Osteocyte (in vitro differentiated cells): ENCODE data around the gene TAF4. TPM values are rescaled to one million over a fixed set of nuclear protein-coding genes. Genes with fewer than 3 reads are reported as not detected.

ENCODE experiments used
- DNase-seq: peaks from one replicate; pipeline ENCODE4 v3.0.0; 2021; ENCODE audit warnings: mixed read lengths; ENCODE audit not compliant: unreplicated experiment; ENCODE audit errors: extremely low spot score
- H3K27ac Mint-ChIP-seq: one replicate; pipeline ENCODE4 v1.8.0; 2021; ENCODE audit warnings: mild to moderate bottlenecking, mixed read lengths; ENCODE audit not compliant: unreplicated experiment
- H3K27me3 Mint-ChIP-seq: one replicate; pipeline ENCODE4 v1.8.0; 2021; ENCODE audit warnings: mixed read lengths; ENCODE audit not compliant: unreplicated experiment
- H3K36me3 Mint-ChIP-seq: one replicate; pipeline ENCODE4 v1.8.0; 2021; ENCODE audit warnings: mixed read lengths; ENCODE audit not compliant: unreplicated experiment
- H3K4me1 Mint-ChIP-seq: one replicate; pipeline ENCODE4 v1.8.0; 2021; ENCODE audit warnings: mixed read lengths; ENCODE audit not compliant: unreplicated experiment
- H3K4me3 Mint-ChIP-seq: one replicate; pipeline ENCODE4 v1.8.0; 2021; ENCODE audit warnings: mild to moderate bottlenecking, moderate library complexity, mixed read lengths; ENCODE audit not compliant: unreplicated experiment
- H3K9me3 Mint-ChIP-seq: one replicate; pipeline ENCODE4 v1.8.0; 2021; ENCODE audit warnings: mixed read lengths; ENCODE audit not compliant: unreplicated experiment
- total RNA-seq: library from RNA; stranded (reverse); gene quantifications from 2 replicates; pipeline ENCODE4 v1.2.1, GENCODE V29; 2021
- TF ChIP-seq, protein P1 (sequence below): fragments of 200-600 bp; sonication (generic); IDR thresholded peaks from 2 replicates; pipeline ENCODE4 v1.5.0; 2021; ENCODE audit warnings: antibody characterized with exemption, mild to moderate bottlenecking, moderate library complexity

TAF4 gene
- total RNA-seq, 1 donor from 2014 or later: 22.8 TPM

DNA sequence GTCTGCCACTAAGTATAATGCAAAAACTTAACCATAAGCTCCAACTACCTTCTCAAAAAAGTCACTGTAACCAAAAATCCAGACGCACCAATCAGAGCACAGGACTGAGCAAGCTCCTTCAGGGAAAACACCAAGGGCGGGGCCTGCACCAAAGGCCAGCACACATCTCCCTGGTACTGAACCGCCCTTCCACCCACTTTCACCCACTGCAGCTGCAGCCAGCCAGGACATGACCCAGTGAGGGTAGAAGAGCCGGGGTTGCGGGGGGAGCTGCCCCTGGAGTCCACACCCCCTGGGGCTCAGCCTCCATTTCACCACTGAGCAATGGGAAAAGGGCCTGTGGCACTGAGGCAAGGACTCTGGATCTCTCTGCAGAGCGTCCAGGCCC, 54.3 kb downstream of the TAF4 start:
- Mint-ChIP-seq H3K4me1 (peaks cover 6% of the 10 kb centered on the region), H3K27ac (no peak overlapping the region), H3K4me3 (no peak overlapping the region), H3K27me3 (no peaks in the 10 kb centered on the region), H3K36me3 (peaks cover 14% of the 10 kb centered on the region), H3K9me3 (no peaks in the 10 kb centered on the region)
- DNase-seq: no peak
- TF ChIP-seq, protein P1, sequence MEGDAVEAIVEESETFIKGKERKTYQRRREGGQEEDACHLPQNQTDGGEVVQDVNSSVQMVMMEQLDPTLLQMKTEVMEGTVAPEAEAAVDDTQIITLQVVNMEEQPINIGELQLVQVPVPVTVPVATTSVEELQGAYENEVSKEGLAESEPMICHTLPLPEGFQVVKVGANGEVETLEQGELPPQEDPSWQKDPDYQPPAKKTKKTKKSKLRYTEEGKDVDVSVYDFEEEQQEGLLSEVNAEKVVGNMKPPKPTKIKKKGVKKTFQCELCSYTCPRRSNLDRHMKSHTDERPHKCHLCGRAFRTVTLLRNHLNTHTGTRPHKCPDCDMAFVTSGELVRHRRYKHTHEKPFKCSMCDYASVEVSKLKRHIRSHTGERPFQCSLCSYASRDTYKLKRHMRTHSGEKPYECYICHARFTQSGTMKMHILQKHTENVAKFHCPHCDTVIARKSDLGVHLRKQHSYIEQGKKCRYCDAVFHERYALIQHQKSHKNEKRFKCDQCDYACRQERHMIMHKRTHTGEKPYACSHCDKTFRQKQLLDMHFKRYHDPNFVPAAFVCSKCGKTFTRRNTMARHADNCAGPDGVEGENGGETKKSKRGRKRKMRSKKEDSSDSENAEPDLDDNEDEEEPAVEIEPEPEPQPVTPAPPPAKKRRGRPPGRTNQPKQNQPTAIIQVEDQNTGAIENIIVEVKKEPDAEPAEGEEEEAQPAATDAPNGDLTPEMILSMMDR: no peak

DNA sequence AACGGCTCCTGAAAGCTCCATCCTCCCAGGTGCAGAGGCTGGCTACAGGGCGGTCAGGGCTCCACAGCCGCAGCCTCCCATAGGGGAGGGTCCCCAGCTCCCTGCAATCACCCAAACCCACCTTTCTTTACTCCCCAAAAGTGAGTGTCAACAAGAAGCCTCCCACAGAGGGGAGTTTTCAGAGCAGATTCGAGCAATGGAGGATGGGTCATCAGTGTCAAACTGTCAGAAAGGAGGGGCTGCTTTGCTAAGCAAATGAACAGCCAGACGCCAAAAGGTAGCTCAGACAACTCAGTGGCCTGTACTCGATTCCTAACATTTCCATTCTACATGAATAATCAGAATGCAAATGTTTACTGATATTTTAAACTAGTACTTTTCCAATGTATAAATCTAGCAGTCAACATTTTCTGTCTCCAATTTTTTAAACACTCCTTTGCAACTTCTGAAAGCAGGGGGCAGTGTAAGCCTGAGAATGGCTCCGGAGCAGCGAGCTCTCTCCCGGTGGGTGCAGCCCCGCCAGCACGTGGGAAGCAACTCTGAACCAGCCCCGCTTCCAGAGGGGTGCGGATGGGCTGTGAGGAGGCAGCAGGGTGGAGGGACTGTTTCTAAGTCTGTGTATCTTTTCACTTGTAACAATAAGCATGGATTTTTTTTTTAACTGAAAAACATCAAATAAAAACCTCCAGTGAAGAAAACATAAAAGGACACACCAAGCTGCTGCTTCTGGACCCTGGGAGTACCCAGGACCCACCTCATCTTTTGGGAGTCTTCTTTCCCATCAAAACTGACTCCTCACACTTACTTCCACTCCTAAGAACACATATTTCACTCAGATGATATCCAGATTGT, 54.9 kb downstream of the TAF4 start:
- no peak overlapping the region for H3K27ac Mint-ChIP-seq
- TF ChIP-seq, protein P1: peak; percentile 82

DNA sequence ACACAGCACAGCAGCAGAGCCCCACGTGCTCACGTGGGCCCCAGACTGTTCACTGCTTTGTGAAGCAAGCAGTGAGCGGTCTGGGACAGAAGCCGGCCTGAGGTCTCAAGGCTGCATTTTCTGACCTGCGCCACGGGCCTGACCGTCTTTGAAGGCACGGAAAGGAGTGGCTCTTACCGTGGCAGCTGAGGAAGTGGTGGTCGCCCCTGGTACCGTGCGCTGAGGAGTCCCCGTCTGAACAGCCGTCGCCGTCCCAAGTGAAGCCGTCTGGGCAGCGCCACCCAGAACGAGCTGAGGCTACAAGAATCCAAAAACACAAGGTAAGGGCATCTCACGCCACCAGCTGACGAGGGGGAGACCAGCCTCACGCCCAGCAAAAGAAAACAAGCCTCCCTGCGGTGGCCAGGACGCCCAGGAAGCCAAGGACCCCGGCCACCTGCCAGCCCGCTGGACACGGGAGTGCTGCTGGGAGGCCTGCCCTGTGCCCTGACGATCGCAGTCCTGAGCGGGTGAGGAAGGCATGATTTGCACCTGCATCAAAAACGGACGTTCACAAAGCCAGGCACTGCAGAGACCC, 55.7 kb downstream of the TAF4 start:
- Mint-ChIP-seq H3K4me1 (peaks cover 6% of the 10 kb centered on the region), H3K27ac (no peak overlapping the region), H3K4me3 (no peak overlapping the region), H3K9me3 (no peaks in the 10 kb centered on the region), H3K27me3 (no peaks in the 10 kb centered on the region), H3K36me3 (peaks cover 19% of the 10 kb centered on the region)
- DNase-seq: no peak
- TF ChIP-seq, protein P1: no peak

More for the DNA sequence above, 54.9 kb downstream of the TAF4 start:
- Mint-ChIP-seq H3K4me3 (no peak overlapping the region), H3K9me3 (no peaks in the 10 kb centered on the region), H3K36me3 (peaks cover 19% of the 10 kb centered on the region), H3K27me3 (no peaks in the 10 kb centered on the region), H3K4me1 (peaks cover 6% of the 10 kb centered on the region)
- no peak for DNase-seq

DNA sequence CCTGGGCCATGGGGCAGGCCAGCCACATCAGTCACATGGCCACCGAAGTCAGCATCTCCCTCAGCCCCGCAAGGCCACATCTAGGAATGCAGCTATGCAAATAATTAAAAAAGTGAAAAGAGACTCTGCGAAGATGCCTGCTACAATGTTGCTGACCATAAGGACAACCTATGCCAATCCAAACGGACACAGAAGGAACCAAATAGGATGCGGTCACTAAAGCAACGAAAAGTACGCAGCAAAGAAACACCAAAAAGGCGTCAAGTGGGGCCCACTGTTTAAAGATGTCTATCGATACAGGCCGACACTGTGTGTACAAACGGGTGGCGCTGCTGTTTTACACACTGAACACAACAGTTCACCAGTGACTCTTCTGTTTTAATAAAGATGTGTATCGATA, 56.4 kb downstream of the TAF4 start:
- TF ChIP-seq, protein P1: no peak
- H3K4me3 Mint-ChIP-seq: no peak overlapping the region
- H3K4me1 Mint-ChIP-seq: peaks cover 6% of the 10 kb centered on the region
- peaks cover 19% of the 10 kb centered on the region for H3K36me3 Mint-ChIP-seq
- no peaks in the 10 kb centered on the region for H3K27me3 Mint-ChIP-seq
- no peak overlapping the region for H3K27ac Mint-ChIP-seq
- H3K9me3 Mint-ChIP-seq: no peaks in the 10 kb centered on the region
- no peak for DNase-seq

DNA sequence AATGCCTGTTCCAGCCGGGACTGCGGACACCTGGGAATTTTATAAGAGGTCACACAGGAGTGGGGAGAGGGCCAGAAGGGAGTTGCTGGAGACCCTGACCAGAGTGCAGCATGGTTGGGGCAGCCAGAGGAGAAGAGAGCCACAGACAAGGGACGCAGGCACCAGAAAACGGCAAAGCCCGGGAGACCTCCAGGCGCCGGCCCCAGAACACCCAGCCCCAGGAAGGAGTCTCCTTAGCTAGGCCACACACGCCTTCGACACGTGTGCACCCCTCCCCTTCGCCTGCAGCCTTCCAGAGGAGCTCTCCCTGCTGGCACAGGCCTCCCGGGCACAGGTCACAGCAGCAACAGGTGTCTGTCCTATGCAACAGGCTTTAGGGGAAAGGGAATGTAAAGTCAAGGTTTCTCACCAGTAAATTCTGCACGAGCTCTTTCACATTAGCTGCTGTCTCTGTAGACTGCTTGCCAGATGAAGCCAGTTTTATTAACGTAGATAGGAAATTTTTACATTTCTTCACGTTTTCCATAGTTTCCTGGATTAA, 57.0 kb downstream of the TAF4 start:
- Mint-ChIP-seq H3K27ac (no peak overlapping the region), H3K27me3 (no peaks in the 10 kb centered on the region), H3K4me1 (peaks cover 6% of the 10 kb centered on the region), H3K36me3 (peaks cover 19% of the 10 kb centered on the region), H3K9me3 (no peaks in the 10 kb centered on the region), H3K4me3 (no peak overlapping the region)
- no peak for DNase-seq
- TF ChIP-seq, protein P1: no peak
